Neural progenitor cell (in vitro differentiated cells): Measurements from ENCODE around the gene P2RX7. TPM values are rescaled to one million over a fixed set of nuclear protein-coding genes. Genes with fewer than 3 reads are reported as not detected.
A peak's percentile ranks its signal among the peaks of the same experiment; 100 is the strongest.

Experiments
- DNase-seq: peaks from one replicate; pipeline ENCODE4 v3.0.0-alpha.2; 2016; ENCODE audit warnings: low spot score
- H2AFZ ChIP-seq: fragments of 200-600 bp; sonication (generic); replicated peaks from 2 replicates; pipeline ENCODE4 v1.6.1; 2016; ENCODE audit warnings: antibody characterized with exemption
- H3F3A ChIP-seq: fragments of 200-600 bp; sonication (generic); 2 replicates; pipeline ENCODE4 v1.6.1; 2016; ENCODE audit warnings: antibody characterized with exemption, low read depth
- H3K27ac ChIP-seq: fragments of 200-600 bp; sonication (generic); 2 replicates; pipeline ENCODE4 v1.5.1; 2016; ENCODE audit warnings: mild to moderate bottlenecking
- H3K27me3 ChIP-seq: fragments of 200-600 bp; sonication (generic); 2 replicates; pipeline ENCODE4 v1.6.1; 2016; ENCODE audit warnings: mild to moderate bottlenecking, moderate library complexity
- H3K36me3 ChIP-seq: fragments of 200-600 bp; sonication (generic); 2 replicates; pipeline ENCODE4 v1.5.1; 2016
- H3K4me1 ChIP-seq: fragments of 200-600 bp; sonication (generic); 2 replicates; pipeline ENCODE4 v1.6.1; 2016; ENCODE audit warnings: mixed run types
- H3K4me2 ChIP-seq: fragments of 200-600 bp; sonication (generic); 2 replicates; pipeline ENCODE4 v1.6.1; 2016
- H3K4me3 ChIP-seq: fragments of 200-600 bp; sonication (generic); 2 replicates; pipeline ENCODE4 v1.5.1; 2016
- H3K79me2 ChIP-seq: fragments of 200-600 bp; sonication (generic); 2 replicates; pipeline ENCODE4 v1.6.1; 2016; ENCODE audit warnings: low read depth
- H3K9ac ChIP-seq: fragments of 200-600 bp; sonication (generic); 2 replicates; pipeline ENCODE4 v1.6.1; 2016
- H3K9me3 ChIP-seq: fragments of 200-600 bp; sonication (generic); 2 replicates; pipeline ENCODE4 v1.5.1; 2016; ENCODE audit warnings: low read depth
- H4K20me1 ChIP-seq: fragments of 200-600 bp; sonication (generic); 2 replicates; pipeline ENCODE4 v1.6.1; 2016; ENCODE audit warnings: low read depth
- H3K27ac Mint-ChIP-seq: 3 replicates; pipeline ENCODE4 v1.8.0; 2021; ENCODE audit warnings: mixed read lengths
- H3K27me3 Mint-ChIP-seq: 2 replicates; pipeline ENCODE4 v1.8.0; 2022; ENCODE audit warnings: low read depth, mild to moderate bottlenecking, inconsistent platforms, moderate library complexity, mixed read lengths; ENCODE audit not compliant: insufficient read depth
- H3K36me3 Mint-ChIP-seq: 3 replicates; pipeline ENCODE4 v1.8.0; 2021; ENCODE audit warnings: mixed read lengths
- H3K4me1 Mint-ChIP-seq: 3 replicates; pipeline ENCODE4 v1.8.0; 2021; ENCODE audit warnings: mixed read lengths
- H3K4me3 Mint-ChIP-seq: 3 replicates; pipeline ENCODE4 v1.8.0; 2021; ENCODE audit warnings: mild to moderate bottlenecking, moderate library complexity, mixed read lengths
- H3K9me3 Mint-ChIP-seq: 3 replicates; pipeline ENCODE4 v1.8.0; 2020; ENCODE audit warnings: mixed read lengths
- EZH2 ChIP-seq: fragments of 200-600 bp; sonication (generic); IDR thresholded peaks from 2 replicates; pipeline ENCODE4 v1.6.1; 2017; ENCODE audit warnings: antibody characterized with exemption, mild to moderate bottlenecking, moderate library complexity
- EZH2phosphoT487 ChIP-seq: fragments of 200-600 bp; sonication (generic); IDR thresholded peaks from 2 replicates; pipeline ENCODE4 v1.6.1; 2017; ENCODE audit warnings: antibody characterized with exemption
- total RNA-seq: library from RNA; depleted of rRNA; stranded (reverse); fragments of >200 nt; gene quantifications from 2 replicates; pipeline ENCODE4 v1.2.3, GENCODE V29; 2015; ENCODE audit warnings: low replicate concordance
- TF ChIP-seq, protein P1 (sequence below): fragments of 200-600 bp; sonication (generic); IDR thresholded peaks from 2 replicates; pipeline ENCODE4 v1.5.1; 2017; ENCODE audit warnings: antibody characterized with exemption, mild to moderate bottlenecking

P2RX7 gene
- total RNA-seq, 1 donor from 2014 or later = 0.71 TPM

GRCh38 chr12:121124402-121125109 is 8.1 kb upstream of the P2RX7 start:
- no peak overlapping the region for H3K4me3 ChIP-seq
- no peaks in the 10 kb centered on the region for H3K4me1 ChIP-seq
- DNase-seq = no peak
- H3K9ac ChIP-seq = no peak overlapping the region
- no peak overlapping the region for H3K27ac ChIP-seq
- Mint-ChIP-seq H3K4me3 (no peak overlapping the region), H3K4me1 (no peaks in the 10 kb centered on the region), H3K36me3 (no peaks in the 10 kb centered on the region), H3K27ac (no peak overlapping the region), H3K27me3 (peaks cover 17% of the 10 kb centered on the region), H3K9me3 (no peaks in the 10 kb centered on the region)
- H4K20me1 ChIP-seq = no peaks in the 10 kb centered on the region
- no peaks in the 10 kb centered on the region for H3K27me3 ChIP-seq
- H3F3A ChIP-seq = no peaks in the 10 kb centered on the region
- H3K79me2 ChIP-seq = no peaks in the 10 kb centered on the region
- no peak overlapping the region for H2AFZ ChIP-seq
- no peaks in the 10 kb centered on the region for H3K9me3 ChIP-seq
- no peak overlapping the region for H3K4me2 ChIP-seq
- TF ChIP-seq EZH2phosphoT487 = no peak
- TF ChIP-seq, protein P1, sequence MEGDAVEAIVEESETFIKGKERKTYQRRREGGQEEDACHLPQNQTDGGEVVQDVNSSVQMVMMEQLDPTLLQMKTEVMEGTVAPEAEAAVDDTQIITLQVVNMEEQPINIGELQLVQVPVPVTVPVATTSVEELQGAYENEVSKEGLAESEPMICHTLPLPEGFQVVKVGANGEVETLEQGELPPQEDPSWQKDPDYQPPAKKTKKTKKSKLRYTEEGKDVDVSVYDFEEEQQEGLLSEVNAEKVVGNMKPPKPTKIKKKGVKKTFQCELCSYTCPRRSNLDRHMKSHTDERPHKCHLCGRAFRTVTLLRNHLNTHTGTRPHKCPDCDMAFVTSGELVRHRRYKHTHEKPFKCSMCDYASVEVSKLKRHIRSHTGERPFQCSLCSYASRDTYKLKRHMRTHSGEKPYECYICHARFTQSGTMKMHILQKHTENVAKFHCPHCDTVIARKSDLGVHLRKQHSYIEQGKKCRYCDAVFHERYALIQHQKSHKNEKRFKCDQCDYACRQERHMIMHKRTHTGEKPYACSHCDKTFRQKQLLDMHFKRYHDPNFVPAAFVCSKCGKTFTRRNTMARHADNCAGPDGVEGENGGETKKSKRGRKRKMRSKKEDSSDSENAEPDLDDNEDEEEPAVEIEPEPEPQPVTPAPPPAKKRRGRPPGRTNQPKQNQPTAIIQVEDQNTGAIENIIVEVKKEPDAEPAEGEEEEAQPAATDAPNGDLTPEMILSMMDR = no peak
- TF ChIP-seq EZH2 = no peak
- H3K36me3 ChIP-seq = no peaks in the 10 kb centered on the region

GRCh38 chr12:121127501-121127900 is 5.2 kb upstream of the P2RX7 start:
- H3F3A ChIP-seq = no peaks in the 10 kb centered on the region
- H3K79me2 ChIP-seq = no peaks in the 10 kb centered on the region
- no peak for DNase-seq
- H4K20me1 ChIP-seq = no peaks in the 10 kb centered on the region
- no peaks in the 10 kb centered on the region for H3K36me3 Mint-ChIP-seq
- H3K36me3 ChIP-seq = no peaks in the 10 kb centered on the region
- no peak overlapping the region for H3K27ac ChIP-seq
- no peak overlapping the region for H3K9ac ChIP-seq
- peaks cover under 1% of the 10 kb centered on the region for H3K4me1 ChIP-seq
- H3K4me1 Mint-ChIP-seq = peaks cover 3% of the 10 kb centered on the region
- H3K27me3 Mint-ChIP-seq = peaks cover 11% of the 10 kb centered on the region
- no peaks in the 10 kb centered on the region for H3K9me3 Mint-ChIP-seq
- H3K4me2 ChIP-seq = no peak overlapping the region
- H3K4me3 Mint-ChIP-seq = no peak overlapping the region
- H3K9me3 ChIP-seq = no peaks in the 10 kb centered on the region
- no peak overlapping the region for H2AFZ ChIP-seq
- no peaks in the 10 kb centered on the region for H3K27me3 ChIP-seq
- H3K27ac Mint-ChIP-seq = no peak overlapping the region
- H3K4me3 ChIP-seq = no peak overlapping the region
- no peak for TF ChIP-seq EZH2phosphoT487

- H3K4me3 Mint-ChIP-seq = no peak overlapping the region
- peak overlapping the region; percentile 15 for H3K27ac Mint-ChIP-seq
- H3K9me3 ChIP-seq = no peaks in the 10 kb centered on the region
- H3K79me2 ChIP-seq = no peaks in the 10 kb centered on the region
- no peaks in the 10 kb centered on the region for H3K27me3 ChIP-seq
- no peak overlapping the region for H3K4me2 ChIP-seq
- no peaks in the 10 kb centered on the region for H3K36me3 Mint-ChIP-seq
- TF ChIP-seq EZH2phosphoT487 (no peak), EZH2 (no peak)
- TF ChIP-seq, protein P1 = no peak
- H3K9ac ChIP-seq = no peak overlapping the region
- peaks cover 8% of the 10 kb centered on the region for H3K4me1 ChIP-seq
- DNase-seq = no peak
- no peaks in the 10 kb centered on the region for H3F3A ChIP-seq
- H2AFZ ChIP-seq = no peak overlapping the region
- no peaks in the 10 kb centered on the region for H4K20me1 ChIP-seq
- H3K4me1 Mint-ChIP-seq = peaks cover 12% of the 10 kb centered on the region
- no peak overlapping the region for H3K4me3 ChIP-seq
- H3K27ac ChIP-seq = no peak overlapping the region
- H3K9me3 Mint-ChIP-seq = no peaks in the 10 kb centered on the region
- no peaks in the 10 kb centered on the region for H3K36me3 ChIP-seq
- H3K27me3 Mint-ChIP-seq = peaks cover 5% of the 10 kb centered on the region
These were observed 3.5 kb upstream of the P2RX7 start for GRCh38 chr12:121128908-121129810.

DNA sequence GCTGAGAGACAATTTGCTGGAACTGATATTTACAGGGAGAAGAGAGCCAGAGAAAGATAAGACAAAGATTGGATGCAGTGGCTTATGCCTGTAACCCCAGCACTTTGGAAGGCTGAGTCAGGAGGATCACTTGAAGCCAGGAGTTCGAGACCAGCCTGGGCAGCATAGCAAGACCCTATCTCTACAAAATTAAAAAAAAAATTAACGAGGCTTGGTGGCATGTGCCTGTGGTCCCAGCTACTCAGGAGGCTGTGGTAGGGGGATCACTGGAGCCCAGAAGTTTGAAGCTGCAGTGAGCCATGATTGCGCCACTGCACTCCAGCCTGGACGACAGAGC is 2.9 kb upstream of the P2RX7 start:
- no peaks in the 10 kb centered on the region for H4K20me1 ChIP-seq
- no peaks in the 10 kb centered on the region for H3F3A ChIP-seq
- H3K36me3 ChIP-seq = no peaks in the 10 kb centered on the region
- no peaks in the 10 kb centered on the region for H3K9me3 ChIP-seq
- H3K36me3 Mint-ChIP-seq = no peaks in the 10 kb centered on the region
- H3K9me3 Mint-ChIP-seq = no peaks in the 10 kb centered on the region
- no peak overlapping the region for H3K27ac Mint-ChIP-seq
- DNase-seq = no peak
- H3K27me3 Mint-ChIP-seq = peaks cover 5% of the 10 kb centered on the region
- no peak overlapping the region for H3K9ac ChIP-seq
- no peak overlapping the region for H3K4me3 ChIP-seq
- no peak for TF ChIP-seq EZH2phosphoT487
- TF ChIP-seq EZH2 = no peak
- TF ChIP-seq, protein P1 = no peak
- no peak overlapping the region for H3K27ac ChIP-seq
- H3K4me3 Mint-ChIP-seq = no peak overlapping the region
- peaks cover 12% of the 10 kb centered on the region for H3K4me1 Mint-ChIP-seq
- no peaks in the 10 kb centered on the region for H3K27me3 ChIP-seq
- H3K79me2 ChIP-seq = no peaks in the 10 kb centered on the region
- peaks cover 8% of the 10 kb centered on the region for H3K4me1 ChIP-seq
- no peak overlapping the region for H3K4me2 ChIP-seq
- no peak overlapping the region for H2AFZ ChIP-seq
